Activated naive CD8-positive, alpha-beta T cell treated with anti-CD3 and anti-CD28 coated beads, Interleukin-2, amount 50 U/mL, for 24 hours (primary cell): ENCODE results near the gene PKD1.

Experiments
- ATAC-seq: fragments of 150-1000 bp; cut with Tn5 transposase; one replicate; pipeline ENCODE4 v1.10.0; 2021
- DNase-seq: peaks from one replicate; pipeline ENCODE4 v3.0.0; 2021
- H3K27ac Mint-ChIP-seq: one replicate; pipeline ENCODE4 v1.8.0; 2021; ENCODE audit warnings: mild to moderate bottlenecking, mixed read lengths
- H3K27me3 Mint-ChIP-seq: one replicate; pipeline ENCODE4 v1.8.0; 2021; ENCODE audit warnings: mixed read lengths
- H3K36me3 Mint-ChIP-seq: one replicate; pipeline ENCODE4 v1.8.0; 2021; ENCODE audit warnings: low read depth, mixed read lengths
- H3K4me1 Mint-ChIP-seq: one replicate; pipeline ENCODE4 v1.8.0; 2021; ENCODE audit warnings: mixed read lengths
- H3K4me3 Mint-ChIP-seq: one replicate; pipeline ENCODE4 v1.8.0; 2021; ENCODE audit warnings: mild to moderate bottlenecking, moderate library complexity, mixed read lengths
- H3K9me3 Mint-ChIP-seq: one replicate; pipeline ENCODE4 v1.8.0; 2021; ENCODE audit warnings: mixed read lengths

The PKD1 gene

DNA sequence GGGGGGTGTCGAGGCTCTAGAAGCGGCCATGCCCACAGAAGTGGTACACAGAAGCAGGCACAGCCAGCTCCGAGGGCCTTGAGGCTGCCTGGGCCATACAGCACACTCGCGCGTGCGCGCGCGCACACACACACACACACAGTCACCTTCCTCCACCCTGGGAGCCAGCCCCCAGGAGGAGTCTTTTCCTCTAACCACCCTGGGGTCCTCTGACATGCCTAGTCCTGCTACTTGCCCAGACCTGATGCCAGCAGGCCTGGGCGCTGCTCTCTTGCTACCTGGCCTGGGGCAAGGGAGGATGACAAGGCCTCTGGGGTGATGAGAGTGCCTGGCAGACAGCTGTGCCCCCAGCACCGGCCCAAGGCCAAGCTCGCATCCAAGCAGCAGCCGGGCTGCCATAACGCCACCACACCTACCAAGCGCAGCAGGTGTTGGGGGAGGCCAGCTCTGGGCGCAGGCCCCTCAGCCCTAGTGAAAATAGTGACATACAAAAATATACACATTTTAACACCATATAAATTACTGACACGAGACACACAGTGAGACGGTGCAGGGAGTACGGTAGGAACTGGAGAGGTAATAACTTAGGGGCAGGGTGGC, 46.8 kb downstream of the PKD1 start:
- H3K4me1 Mint-ChIP-seq, result no peaks in the 10 kb centered on the region
- DNase-seq (no peak), ATAC-seq (no peak)
- no peaks in the 10 kb centered on the region for H3K9me3 Mint-ChIP-seq
- peaks cover 4% of the 10 kb centered on the region for H3K36me3 Mint-ChIP-seq
- H3K27ac Mint-ChIP-seq, result no peak overlapping the region
- H3K4me3 Mint-ChIP-seq, result no peak overlapping the region
- no peaks in the 10 kb centered on the region for H3K27me3 Mint-ChIP-seq

DNA sequence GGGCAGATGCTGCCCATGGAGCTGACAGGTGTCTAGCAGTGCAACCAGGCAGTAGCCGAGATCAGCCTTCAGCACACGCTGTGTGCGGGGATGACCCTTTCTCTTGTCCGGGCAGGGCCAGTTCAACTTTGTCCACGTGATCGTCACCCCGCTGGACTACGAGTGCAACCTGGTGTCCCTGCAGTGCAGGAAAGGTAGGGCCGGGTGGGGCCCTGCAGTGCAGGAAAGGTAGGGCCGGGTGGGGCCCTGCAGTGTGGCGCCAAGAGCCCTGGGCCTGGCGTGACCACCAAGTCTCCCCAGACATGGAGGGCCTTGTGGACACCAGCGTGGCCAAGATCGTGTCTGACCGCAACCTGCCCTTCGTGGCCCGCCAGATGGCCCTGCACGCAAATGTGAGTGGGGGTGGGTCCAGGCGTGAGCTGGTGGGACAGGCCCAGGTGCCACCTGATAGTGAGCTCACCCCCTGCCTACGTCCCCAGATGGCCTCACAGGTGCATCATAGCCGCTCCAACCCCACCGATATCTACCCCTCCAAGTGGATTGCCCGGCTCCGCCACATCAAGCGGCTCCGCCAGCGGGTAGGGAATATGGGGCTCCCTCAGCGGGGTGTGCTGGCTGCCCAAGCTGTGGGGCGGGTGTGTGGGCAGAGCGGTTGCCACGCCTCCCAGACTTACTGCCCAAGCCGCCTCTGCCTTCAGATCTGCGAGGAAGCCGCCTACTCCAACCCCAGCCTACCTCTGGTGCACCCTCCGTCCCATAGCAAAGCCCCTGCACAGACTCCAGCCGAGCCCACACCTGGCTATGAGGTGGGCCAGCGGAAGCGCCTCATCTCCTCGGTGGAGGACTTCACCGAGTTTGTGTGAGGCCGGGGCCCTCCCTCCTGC, 47.7 kb downstream of the PKD1 start:
- Mint-ChIP-seq H3K9me3 (no peaks in the 10 kb centered on the region), H3K4me1 (no peaks in the 10 kb centered on the region), H3K27ac (no peak overlapping the region), H3K4me3 (no peak overlapping the region), H3K27me3 (no peaks in the 10 kb centered on the region), H3K36me3 (peaks cover 4% of the 10 kb centered on the region)
- DNase-seq (no peak), ATAC-seq (no peak)

DNA sequence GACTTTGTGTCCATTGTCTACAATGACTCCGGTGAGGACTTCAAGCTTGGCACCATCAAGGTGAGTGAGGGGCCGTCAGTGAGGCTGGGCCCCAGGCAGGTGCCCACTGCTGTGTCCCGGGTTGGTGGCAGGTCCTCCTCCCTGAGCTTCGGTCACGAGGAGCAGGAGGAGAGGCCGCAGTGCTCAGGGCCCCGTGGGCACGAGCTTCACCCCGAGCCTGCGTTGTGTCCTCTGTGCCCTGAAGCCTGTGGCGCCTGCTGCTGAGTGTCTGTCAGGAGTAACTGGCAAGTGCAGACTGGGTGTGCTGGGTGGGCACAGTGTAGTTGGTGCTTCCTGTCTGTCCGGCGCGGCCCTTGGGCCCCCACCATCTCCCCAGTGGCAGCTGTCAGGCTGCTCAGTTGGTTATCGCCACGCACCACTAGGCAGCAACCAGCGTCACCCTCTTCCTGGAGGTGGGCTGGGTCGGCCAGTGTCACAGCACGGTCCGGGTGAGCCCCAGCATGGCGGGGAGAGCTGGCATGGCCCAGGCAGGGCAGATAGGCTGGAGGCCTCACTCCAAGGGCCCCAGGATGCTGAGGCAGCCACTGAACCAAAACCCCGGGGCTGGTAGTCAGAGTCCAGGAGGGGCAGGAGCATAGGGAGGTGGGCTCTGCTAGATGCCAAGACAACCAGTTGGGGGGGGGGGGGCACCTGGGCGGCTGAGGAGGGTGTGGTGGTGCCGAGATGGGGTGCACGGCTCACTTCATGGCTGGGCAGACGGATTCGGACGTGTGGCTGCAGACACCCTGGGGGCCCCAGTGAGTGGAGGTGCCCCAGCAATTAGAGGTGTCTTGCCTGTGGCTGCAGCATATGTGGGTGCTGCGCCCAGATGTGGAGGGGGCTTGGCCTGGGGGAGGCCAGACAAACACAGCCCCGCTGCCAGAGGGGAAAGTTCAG, 48.6 kb downstream of the PKD1 start:
- H3K36me3 Mint-ChIP-seq, result peaks cover 2% of the 10 kb centered on the region
- H3K4me3 Mint-ChIP-seq, result no peak overlapping the region
- H3K9me3 Mint-ChIP-seq, result no peaks in the 10 kb centered on the region
- no peaks in the 10 kb centered on the region for H3K27me3 Mint-ChIP-seq
- H3K27ac Mint-ChIP-seq, result no peak overlapping the region
- DNase-seq (no peak), ATAC-seq (no peak)
- no peaks in the 10 kb centered on the region for H3K4me1 Mint-ChIP-seq

DNA sequence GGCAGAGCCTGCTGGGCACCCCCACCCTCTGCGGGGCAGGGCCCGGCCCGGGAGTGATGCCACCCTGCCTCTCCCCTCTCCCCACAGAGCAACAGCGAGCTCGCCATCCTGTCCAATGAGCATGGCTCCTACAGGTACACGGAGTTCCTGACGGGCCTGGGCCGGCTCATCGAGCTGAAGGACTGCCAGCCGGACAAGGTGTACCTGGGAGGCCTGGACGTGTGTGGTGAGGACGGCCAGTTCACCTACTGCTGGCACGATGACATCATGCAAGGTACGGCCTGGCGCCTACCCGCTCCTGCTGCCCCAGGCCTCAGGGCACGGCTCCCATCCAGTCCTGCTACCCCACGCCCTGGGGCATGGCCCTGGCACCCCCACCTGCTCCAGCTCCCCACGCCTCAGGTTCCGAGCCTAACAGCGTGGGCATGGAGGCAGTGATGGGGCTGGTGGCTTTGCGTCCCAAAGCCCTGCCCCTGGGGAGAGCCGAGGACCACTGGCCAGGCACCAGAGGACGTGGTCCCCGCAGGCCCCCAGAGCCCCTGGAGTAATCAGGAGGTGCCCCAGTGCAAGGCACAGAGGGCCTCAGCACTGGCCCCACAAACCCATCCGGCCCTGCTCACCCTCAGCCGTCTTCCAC, 49.5 kb downstream of the PKD1 start:
- DNase-seq (no peak), ATAC-seq (no peak)
- H3K9me3 Mint-ChIP-seq, result no peaks in the 10 kb centered on the region
- H3K4me3 Mint-ChIP-seq, result no peak overlapping the region
- H3K27me3 Mint-ChIP-seq, result no peaks in the 10 kb centered on the region
- peaks cover 2% of the 10 kb centered on the region for H3K36me3 Mint-ChIP-seq
- H3K4me1 Mint-ChIP-seq, result no peaks in the 10 kb centered on the region
- no peak overlapping the region for H3K27ac Mint-ChIP-seq

DNA sequence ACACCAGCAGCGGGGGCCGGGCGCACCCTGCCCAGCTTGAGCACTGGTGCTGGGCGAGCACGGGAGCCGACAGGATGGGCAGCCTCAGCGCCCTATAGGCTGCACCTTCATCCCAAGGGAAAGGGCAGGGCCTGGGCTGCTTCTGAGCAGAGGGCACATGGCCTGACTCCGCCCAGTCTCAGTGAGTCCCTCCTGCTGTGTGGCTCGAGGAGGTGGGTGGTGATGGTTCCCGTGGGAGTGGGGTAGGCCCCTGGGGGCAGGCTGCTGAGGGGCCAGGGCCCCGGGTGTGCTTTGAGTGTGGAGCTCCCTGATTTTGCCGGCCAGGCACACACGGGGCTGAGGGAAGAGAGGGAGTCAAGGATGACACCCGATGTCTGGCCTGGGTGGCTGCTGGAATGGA, 50.0 kb downstream of the PKD1 start:
- H3K27ac Mint-ChIP-seq, result no peak overlapping the region
- no peaks in the 10 kb centered on the region for H3K9me3 Mint-ChIP-seq
- H3K27me3 Mint-ChIP-seq, result no peaks in the 10 kb centered on the region
- no peak for ATAC-seq
- DNase-seq, result no peak
- H3K36me3 Mint-ChIP-seq, result peaks cover 2% of the 10 kb centered on the region
- no peak overlapping the region for H3K4me3 Mint-ChIP-seq
- no peaks in the 10 kb centered on the region for H3K4me1 Mint-ChIP-seq

DNA sequence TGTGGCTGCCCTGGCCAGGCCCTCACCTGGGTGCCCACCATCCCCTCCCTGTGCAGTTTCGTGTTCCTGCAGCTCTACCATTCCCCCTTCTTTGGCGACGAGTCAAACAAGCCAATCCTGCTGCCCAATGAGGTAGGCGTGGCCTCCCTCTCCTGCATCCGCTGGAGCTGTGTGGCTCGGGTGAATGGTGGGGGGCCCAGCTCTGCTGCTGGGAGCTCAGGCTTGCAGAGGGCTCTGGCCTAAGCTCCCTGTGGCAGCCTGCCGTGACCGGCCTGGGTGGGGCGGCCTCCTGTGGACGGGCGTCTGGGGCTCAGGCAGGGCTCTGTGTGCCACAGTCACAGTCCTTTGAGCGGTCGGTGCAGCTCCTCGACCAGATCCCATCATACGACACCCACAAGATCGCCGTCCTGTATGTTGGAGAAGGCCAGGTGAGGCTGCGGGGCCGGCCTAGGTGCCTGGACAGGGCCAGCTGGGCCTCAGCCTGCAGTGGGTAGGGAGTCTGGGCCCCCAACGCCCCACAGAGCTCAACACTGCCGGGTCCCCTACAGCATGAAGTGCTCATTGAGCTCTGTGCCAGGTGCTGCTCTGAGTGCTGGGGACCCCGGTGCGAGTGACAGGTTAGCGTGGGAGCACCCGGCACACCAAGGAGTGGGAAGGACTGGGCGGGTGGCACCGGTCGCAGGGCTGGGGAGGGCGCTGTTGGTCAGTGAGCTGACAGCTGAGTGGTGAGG, 50.6 kb downstream of the PKD1 start:
- H3K4me1 Mint-ChIP-seq, result no peaks in the 10 kb centered on the region
- H3K27me3 Mint-ChIP-seq, result no peaks in the 10 kb centered on the region
- no peak overlapping the region for H3K4me3 Mint-ChIP-seq
- peaks cover 2% of the 10 kb centered on the region for H3K36me3 Mint-ChIP-seq
- H3K9me3 Mint-ChIP-seq, result no peaks in the 10 kb centered on the region
- DNase-seq (no peak), ATAC-seq (no peak)
- H3K27ac Mint-ChIP-seq, result no peak overlapping the region

DNA sequence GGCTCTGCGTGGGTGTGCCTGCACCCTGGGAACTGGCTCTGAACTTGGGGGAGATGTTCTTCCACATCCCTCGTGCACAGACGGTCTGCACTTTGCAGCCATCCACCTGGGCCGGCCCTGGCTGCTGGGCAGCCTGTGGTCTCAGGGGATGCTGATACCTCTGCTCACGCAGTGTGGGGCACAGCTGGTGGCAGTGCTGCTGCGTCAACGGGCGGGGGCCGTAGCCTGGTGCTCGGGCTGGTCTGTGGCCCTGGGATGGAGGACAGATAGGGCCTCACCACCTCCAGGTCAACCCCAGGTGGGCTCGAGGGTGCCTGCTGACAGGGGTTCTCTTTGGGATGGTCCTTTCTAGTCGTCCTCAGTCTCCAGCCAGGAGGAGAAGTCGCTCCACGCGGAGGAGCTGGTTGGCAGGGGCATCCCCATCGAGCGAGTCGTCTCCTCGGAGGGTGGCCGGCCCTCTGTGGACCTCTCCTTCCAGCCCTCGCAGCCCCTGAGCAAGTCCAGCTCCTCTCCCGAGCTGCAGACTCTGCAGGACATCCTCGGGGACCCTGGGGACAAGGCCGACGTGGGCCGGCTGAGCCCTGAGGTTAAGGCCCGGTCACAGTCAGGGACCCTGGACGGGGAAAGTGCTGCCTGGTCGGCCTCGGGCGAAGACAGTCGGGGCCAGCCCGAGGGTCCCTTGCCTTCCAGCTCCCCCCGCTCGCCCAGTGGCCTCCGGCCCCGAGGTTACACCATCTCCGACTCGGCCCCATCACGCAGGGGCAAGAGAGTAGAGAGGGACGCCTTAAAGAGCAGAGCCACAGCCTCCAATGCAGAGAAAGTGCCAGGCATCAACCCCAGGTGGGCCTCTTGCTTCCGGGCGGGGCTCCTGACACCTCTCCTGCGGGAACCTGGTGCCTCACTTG, 51.6 kb downstream of the PKD1 start:
- Mint-ChIP-seq H3K27ac (no peak overlapping the region), H3K27me3 (no peaks in the 10 kb centered on the region), H3K4me3 (no peak overlapping the region), H3K9me3 (no peaks in the 10 kb centered on the region), H3K36me3 (peaks cover under 1% of the 10 kb centered on the region), H3K4me1 (no peaks in the 10 kb centered on the region)
- ATAC-seq (no peak), DNase-seq (no peak)

DNA sequence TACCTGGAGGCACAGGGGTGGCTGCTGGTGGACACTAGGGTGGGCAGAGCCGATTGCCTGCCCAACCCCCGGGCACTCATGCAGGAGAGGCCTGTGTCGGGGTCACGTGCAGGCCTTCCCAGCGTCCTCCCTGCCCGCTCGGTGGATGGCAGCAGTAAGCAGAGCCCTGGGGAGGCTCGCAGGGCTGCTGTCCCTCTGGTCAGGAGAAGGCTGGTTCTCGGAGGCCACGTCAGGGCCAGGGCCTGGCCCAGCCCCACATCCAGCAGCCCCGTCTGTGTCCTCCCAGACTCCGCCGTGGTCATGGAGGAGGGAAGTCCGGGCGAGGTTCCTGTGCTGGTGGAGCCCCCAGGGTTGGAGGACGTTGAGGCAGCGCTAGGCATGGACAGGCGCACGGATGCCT, 52.3 kb downstream of the PKD1 start:
- no peaks in the 10 kb centered on the region for H3K9me3 Mint-ChIP-seq
- H3K27me3 Mint-ChIP-seq, result no peaks in the 10 kb centered on the region
- H3K4me1 Mint-ChIP-seq, result no peaks in the 10 kb centered on the region
- no peak for DNase-seq
- H3K27ac Mint-ChIP-seq, result no peak overlapping the region
- ATAC-seq, result no peak
- H3K4me3 Mint-ChIP-seq, result no peak overlapping the region
- H3K36me3 Mint-ChIP-seq, result no peaks in the 10 kb centered on the region

DNA sequence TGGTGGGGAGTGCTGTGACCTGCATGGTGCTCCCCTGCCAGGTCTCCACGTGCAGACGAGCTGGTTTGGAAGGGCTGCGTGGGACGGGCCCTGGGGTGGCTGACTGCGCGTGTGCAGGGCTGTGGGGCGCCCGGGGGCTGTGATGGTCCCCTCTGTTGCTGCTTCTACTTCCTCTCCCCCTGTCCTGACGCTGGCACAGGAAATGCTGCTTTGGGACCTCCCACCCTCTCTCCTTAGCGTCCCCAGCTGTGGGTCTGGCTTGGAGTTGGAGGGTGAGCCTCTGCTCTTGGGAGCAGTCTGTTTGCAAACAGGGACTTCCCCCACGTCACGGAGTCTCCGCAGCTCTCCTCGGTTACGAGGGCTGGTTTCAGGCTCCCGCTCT, 52.7 kb downstream of the PKD1 start:
- Mint-ChIP-seq H3K4me3 (no peak overlapping the region), H3K4me1 (no peaks in the 10 kb centered on the region), H3K27ac (no peak overlapping the region), H3K9me3 (no peaks in the 10 kb centered on the region), H3K36me3 (no peaks in the 10 kb centered on the region), H3K27me3 (no peaks in the 10 kb centered on the region)
- DNase-seq, result no peak
- ATAC-seq, result no peak

DNA sequence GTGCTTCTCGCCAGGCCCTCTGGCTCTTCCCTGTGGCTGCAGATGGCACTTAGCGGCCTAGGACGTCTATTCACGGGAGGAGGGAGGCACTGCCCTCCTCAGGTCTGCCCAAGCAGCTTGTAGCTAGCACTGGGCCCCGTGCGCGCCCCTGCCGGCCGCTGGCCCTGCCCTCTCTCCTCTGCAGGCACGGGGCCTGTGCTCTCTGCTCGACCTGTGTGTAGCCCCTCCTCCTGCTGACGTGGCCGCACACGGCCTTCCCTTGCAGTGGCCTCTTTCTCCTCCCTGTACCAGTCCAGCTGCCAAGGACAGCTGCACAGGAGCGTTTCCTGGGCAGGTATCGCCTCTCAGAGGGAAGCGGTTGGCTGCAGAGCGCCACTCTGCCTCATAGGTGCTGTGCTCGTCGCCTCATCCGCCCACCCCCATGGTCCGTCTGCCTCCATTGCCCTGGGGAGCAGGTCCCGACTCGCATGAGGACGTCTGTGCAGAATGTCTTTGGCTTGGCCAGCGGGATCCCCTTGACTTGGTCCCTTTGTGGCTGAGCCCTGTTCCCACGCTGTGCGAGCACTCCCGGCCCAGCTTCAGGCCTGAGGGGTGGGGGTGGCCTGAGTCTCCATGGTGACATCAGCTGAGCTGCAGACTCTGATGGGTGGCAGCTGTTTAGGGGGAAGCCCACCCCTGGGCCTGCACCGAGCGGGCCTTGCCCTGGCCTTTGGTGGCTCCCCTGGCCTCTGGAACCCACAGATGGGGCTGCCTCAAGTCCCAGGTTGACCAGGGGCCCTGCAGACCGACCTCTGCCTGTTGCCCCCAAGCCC, 53.3 kb downstream of the PKD1 start:
- H3K27ac Mint-ChIP-seq, result no peak overlapping the region
- no peaks in the 10 kb centered on the region for H3K36me3 Mint-ChIP-seq
- no peak for ATAC-seq
- H3K27me3 Mint-ChIP-seq, result no peaks in the 10 kb centered on the region
- no peak overlapping the region for H3K4me3 Mint-ChIP-seq
- no peak for DNase-seq
- H3K9me3 Mint-ChIP-seq, result no peaks in the 10 kb centered on the region
- H3K4me1 Mint-ChIP-seq, result no peaks in the 10 kb centered on the region

DNA sequence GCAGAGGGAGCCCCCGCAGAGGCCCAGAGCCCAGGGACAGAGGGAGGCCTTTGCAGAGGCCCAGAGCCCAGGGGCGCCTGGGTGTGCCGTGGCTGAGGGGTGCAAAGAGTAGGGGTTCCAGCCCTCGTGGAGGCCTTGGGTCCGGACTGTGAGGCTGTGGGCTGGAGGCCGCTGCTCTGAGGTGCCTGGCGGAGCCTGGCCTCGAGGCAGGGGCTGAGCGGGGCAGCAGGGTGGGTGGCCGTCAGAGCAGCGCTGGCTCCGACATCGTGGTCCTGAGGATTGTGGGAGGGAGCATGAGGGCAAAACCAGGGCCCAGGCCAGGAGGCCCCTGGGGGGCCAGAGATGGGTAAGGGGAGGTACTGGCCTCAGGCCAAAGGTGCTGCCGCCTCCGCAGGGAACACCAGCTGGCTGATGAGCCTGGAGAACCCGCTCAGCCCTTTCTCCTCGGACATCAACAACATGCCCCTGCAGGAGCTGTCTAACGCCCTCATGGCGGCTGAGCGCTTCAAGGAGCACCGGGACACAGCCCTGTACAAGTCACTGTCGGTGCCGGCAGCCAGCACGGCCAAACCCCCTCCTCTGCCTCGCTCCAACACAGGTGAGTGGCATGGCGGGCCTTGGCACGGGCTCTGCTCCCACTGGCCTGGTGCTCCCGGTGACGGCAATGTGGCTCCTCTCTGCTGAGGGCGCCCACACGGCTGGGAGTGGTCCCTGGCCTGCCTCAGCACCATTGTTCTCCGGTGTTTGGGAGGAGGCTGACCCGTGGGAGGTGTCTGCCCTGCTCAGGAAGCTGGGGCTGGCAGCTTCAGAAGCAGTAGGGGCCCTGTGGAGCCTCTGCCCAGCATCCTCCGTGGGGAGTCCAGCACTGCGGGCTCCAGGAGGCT, 54.3 kb downstream of the PKD1 start:
- Mint-ChIP-seq H3K36me3 (no peaks in the 10 kb centered on the region), H3K4me3 (no peak overlapping the region), H3K9me3 (no peaks in the 10 kb centered on the region), H3K27ac (no peak overlapping the region), H3K4me1 (no peaks in the 10 kb centered on the region), H3K27me3 (no peaks in the 10 kb centered on the region)
- no peak for DNase-seq
- ATAC-seq, result no peak

DNA sequence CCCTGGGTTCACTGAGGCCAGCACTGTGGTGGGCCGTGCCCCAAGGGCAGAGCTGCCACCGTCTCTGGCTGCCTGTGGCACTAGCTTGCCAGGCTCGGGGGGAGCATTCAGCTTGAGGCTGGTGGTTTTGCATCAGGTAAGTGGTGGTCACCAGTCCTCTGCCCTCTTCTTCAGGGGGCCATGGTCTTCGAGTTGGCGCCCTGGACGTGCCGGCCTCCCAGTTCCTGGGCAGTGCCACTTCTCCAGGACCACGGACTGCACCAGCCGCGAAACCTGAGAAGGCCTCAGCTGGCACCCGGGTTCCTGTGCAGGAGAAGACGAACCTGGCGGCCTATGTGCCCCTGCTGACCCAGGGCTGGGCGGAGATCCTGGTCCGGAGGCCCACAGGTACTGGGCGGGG, 55.7 kb downstream of the PKD1 start:
- H3K9me3 Mint-ChIP-seq, result no peaks in the 10 kb centered on the region
- no peaks in the 10 kb centered on the region for H3K4me1 Mint-ChIP-seq
- H3K36me3 Mint-ChIP-seq, result no peaks in the 10 kb centered on the region
- no peak for DNase-seq
- ATAC-seq, result no peak
- no peak overlapping the region for H3K27ac Mint-ChIP-seq
- no peaks in the 10 kb centered on the region for H3K27me3 Mint-ChIP-seq
- H3K4me3 Mint-ChIP-seq, result no peak overlapping the region
